ENCODE data around the gene OIT3.
"Not testable (repeated sequence)": the region's sequence is repeated elsewhere in the genome, so short reads cannot be mapped to it uniquely, and the experiment has no call there.

The OIT3 gene

DNA sequence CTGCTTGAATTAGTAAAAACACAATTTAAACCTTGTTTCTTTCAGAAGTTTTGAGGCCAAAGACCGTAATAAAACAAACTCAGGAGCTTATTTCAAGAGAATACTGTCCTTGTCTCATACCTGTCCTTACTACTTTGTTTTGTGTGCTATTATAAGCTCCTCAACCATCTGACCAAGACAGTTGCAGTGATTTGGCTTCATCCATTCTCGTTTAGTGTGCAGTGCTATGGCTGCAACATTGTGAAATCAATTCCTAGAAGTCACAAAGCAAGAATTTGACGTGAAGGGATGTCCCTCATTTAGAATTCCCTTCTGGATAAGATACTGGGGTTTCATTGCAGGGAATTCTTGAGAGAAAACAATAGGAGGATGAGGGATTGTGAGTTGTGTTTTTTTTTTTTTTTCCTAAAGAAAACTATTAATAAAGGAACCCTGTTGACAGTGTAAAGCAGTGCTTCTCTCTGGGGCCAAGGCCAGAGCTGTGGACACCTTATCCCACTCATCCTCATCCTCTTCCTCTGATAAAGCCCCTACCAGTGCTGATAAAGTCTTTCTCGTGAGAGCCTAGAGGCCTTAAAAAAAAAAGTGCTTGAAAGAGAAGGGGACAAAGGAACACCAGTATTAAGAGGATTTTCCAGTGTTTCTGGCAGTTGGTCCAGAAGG lies at the start of gene OIT3:
Gene OIT3 (plus strand): TSS at position 604 of the 663 bp plus-strand sequence. CDS start 60 bp downstream, outside the sequence.
- DNase-seq, result no peak

DNA sequence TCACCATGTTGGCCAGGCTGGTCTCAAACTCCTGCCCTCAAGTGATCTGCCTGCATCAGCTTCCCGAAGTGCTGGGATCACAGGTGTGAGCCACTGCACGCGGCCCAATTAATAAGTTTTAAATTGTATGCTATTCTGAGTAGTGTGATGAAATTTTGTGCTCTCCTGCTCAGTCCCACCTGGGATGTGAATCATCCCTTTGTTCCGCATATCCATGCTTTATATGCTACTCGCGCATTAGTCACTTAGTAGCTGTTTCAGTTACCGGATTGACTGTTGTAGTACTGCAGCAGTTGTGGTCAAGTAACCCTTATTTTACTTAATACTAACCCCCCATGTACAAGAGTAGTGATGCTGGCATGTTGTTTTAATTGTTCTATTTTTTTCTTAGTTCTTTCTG lies 47.3 kb upstream of the OIT3 start:
- DNase-seq, result no peak

DNA sequence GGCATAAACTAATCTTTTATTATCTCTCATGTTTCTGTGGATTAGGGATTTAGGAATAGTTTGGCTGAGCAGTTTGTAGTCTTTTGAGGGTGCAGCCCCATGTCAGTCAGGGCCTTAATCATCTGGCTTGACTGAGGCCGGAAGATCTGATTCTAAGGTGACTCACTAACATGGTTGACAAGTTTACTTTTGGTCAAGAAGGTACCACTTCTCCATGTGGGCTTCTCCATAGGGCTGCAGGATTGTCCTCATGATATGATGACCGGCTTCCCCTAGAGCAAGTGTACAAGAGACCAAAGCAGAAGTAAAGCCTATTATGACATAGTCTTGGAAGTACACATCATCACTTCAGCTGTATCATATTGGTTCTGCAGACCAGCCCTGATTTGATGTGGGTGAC lies 45.9 kb upstream of the OIT3 start:
- DNase-seq, result no peak

DNA sequence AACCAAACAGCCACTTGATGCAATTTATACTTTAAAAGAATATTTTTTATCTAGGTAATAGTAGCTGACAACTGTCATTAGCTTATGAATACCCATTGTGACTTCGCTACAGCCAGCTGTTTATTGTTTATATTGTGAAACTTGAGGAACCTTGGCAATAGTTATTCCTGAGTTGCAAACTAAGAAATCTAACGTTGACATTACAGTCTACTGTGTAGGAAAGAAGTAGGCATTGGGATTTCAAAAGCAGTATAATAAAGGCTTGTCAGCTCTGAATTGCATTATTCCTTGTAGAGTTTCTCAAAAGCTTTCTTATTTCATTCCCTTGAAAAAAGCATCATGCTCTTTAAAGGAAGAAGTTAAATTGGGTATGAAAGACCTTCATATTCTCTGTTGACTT lies 42.7 kb upstream of the OIT3 start:
- DNase-seq, result no peak

DNA sequence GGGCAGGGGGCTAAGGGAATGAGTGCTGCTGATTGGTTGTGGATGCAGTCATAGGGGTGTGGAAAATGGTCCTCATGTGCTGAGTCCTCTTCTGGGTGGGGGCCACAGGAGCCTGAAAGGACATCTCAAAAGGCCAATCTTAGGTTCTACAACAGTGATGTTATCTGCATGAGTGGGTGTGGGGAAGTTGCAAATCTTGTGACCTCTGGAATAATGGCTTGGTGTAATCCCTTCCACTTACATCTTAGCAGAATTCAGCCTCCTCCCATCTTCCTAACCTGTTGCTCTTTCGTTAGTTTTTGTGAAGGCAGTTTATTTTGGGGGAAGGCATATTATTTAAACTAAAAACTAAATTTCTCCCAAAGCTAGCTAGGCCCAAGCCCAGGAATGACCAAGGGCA lies 42.0 kb upstream of the OIT3 start:
- no peak for DNase-seq

DNA sequence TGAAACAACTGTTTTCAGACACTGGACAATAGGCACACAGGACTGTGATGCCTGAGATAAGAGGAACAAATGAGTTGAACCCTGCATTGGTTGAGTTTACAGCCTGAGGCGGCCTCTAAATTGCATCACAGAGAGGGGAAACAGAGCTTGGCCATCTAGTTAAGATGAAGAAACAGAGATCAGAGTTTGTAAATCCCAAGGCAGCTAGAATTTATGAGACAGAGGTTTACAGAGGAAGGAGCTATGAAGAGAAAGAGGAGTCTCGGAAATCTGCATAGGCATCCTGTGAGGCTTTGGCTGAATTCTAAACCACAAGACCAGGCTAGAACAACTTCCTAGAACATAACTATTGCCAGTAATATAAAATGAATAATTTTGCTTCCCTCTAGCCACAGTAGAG lies 41.0 kb upstream of the OIT3 start:
- no peak for DNase-seq

DNA sequence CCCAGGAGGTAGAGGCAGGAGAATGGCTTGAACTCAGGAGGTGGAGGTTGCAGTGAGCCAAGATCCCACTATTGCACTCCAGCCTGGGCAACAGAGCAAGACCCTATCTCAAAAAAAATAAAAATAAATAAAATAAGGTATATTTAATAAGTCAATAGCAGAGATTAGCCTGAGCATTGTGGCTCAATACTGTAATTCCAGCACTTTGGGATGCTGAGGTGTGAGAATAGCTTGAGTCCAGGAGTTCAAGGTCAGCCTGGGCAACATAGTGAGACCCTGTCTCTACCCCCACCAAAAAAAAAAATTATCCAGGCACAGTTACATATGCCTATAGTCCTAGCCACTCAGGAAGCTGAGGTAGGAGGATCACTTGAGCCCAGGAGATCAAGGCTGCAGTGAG lies 38.4 kb upstream of the OIT3 start:
- no peak for DNase-seq

DNA sequence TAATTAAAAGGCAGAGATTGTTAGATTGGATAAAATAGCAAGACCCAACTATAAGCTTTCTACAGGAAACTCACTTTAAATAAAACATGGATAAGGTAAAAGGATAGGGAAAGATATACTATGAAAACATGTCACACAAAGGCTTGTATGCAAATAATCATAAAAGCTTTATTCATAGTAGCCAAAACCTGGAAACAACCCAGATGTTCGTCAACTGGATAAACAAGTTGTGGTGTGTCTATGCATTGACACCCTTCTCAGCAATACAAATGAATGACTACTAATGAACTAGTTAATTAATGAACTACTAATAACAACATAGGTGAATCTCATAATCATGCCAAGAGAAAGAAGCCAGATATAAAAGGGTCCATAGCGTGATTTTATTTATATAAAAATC lies 37.7 kb upstream of the OIT3 start:
- no peak for DNase-seq

DNA sequence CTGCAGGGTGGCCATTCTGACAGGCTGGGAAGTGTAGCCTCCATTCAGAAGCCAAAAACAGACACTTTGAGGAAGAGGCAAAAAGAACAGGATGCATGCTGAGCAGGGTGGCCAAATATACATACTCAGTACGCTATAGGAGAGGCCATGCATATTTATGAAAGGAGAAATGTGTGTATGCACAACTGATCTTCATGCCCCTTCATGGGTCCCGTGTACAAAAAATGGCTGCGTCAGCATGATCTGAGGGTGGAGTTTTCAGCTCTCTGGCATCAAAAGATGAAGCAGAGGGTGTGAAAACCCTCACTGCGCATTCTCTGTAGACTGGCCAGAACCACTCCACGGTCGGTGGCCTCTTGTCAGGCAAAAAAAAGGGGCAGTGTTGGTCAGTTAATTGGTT lies 35.5 kb upstream of the OIT3 start:
- DNase-seq, result no peak

DNA sequence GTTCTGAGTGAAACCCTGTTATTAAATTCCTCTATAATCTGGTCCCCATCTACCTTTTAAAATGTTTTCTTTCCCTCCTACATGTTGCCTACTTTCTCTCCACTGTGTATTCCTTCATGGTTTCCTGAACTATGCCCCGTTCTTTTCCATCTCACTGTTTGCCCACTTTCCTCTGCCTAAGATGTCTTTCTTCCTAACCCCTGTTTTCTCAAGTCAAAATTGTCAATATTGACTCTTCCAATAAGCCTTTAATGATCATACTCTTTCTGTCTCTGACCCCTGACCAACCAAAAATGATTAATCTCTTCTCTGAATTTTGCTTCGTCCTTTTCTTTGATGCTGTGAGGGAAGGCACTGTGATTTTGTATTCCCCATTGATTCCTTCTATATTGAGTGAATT lies 30.6 kb upstream of the OIT3 start:
- no peak for DNase-seq

DNA sequence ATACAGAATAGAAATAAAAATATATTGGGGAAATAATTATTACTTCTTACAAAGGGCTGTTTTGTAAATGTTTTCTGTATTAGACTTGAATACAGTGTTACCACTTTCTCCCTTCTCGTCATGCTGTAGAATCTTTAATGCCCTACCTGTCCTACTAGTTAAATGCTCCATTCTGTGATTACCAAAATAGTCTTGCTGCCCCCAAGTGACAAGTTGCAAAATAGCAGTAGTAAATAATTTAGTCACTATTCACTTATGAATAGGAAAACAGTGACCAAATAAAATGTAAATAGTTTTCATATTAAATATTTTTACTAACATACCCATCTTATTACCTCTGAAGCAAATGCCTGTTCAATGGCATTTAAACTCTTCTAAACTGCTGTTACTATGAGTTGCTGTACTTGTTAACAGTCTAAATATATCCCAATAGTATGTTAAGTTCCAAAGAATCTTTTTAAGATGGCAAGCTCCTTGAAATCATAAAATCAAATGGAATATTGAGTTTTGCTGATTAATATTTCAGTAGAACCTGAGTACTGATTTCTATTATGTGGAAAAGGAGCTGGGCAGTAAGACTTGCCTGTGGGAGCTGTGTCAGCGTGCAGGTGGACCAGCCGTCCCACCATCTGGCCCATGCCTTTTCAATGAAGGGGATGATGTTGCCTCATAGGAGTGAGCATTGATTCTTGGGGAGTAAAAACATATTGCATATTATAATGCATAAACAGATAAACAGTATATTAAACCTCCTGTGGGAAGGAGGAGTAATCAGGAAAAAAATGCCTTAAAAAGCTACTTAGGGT lies 18.1 kb upstream of the OIT3 start:
- no peak for DNase-seq

DNA sequence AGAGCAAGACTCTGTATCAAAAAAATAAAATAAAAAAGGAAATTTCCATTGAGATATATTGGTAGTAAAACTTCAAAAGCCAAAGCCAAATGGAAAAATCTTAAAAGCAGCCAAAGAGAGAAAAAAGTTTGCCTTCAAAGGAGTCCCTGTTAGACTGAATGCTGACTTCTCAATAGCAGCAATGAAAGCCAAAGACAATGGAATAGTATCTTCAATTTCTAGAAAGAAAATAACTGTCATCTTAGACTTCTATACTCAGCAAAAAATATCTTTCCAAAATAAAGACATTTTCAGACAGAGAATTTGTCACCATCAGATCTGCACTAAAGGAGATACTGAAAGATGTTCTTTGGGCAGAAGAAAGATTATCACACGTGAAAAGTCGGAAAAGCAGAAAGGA lies 14.3 kb upstream of the OIT3 start:
- DNase-seq, result no peak

DNA sequence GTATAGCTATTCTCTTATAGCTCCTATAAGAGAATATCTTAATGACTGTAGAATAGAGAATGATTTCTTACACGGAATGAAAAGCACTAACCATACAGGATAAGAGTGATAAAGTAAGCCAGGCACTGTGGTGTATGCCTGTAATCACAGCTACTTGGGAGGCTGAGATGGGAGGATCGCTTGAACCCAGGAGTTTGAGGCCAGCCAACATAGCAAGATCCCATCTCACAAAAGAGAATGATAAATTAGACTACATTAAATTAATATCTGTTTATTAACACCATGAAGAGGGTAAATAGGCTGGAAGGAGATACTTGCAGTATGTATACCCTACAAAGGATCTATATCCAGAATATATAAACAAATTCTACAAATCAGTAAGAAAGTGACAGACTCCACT lies 12.2 kb upstream of the OIT3 start:
- no peak for DNase-seq

DNA sequence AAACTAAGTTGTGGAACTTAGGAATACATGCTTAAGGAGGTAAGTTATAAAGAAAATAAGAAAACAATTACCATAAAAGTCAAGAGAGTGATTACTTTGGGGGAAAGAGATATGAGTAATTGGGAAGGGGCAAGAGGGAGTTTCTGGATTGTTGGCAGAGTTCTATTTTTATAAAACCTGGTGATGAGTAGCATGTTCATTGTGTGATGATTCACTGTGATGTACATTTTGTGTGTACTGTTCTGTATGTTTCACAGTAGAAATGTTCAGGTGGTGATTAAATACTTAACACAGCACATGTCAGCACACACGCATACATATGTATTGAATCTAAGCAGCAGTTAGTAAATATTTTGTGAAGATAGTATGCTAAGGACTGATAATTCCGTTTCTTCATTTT lies 9.7 kb upstream of the OIT3 start:
- no peak for DNase-seq

DNA sequence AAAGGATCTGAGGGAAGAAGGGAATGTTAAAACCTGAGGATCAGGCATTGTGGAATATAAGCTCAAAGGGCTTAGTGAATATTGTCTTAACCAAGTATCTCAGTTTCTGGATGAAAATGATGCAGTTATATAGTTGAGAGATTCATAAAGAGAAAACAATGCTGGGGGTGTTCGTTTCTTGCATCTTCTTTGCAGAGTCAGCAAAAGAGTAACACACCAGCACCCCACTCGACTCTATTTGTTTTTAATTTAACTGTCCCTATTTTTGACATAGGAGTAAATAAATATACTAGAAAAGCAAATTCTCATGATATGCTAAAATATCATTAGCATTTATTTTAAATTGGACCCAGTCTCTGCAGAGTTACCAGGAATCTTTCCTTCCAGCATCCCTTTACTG lies 7.6 kb upstream of the OIT3 start:
- DNase-seq, result no peak

DNA sequence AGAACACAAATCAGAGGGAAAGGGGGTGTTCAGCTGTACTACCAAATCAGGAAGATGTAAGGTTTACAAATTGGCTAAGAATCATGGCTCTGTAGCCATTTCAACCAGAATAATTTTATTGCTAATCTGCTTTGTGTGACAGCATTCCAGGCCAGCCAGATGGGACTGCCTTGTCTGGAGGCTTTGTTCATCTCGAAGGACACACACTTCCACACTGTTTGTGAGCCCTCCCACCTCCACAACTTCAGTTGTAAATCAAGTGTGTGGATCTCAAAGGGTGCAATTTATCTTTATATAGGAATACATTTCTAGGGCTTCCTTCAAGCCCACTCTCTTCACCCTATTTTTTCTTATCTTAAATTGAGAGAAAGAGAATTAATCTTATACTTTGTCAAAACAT lies 6.9 kb upstream of the OIT3 start:
- DNase-seq, result no peak

DNA sequence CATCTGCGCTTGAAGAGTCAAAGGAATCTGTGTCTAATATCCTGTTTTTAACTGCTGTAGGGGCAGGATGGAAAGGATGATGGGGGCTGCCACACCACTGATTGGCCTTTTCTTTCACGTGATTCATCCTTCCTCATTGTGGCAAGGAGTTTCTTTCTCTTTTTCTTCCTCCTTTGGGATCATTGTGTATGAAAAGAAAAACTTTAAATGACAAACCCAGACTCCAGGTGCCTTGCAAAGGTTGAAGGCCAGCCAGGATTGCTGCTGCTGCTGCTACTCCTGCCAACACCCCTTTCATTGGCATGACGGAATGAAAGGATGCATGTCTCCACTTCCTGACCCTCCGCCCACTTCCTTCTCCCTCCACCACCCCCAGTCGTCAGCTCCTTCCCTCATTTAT lies 6.5 kb upstream of the OIT3 start:
- no peak for DNase-seq

DNA sequence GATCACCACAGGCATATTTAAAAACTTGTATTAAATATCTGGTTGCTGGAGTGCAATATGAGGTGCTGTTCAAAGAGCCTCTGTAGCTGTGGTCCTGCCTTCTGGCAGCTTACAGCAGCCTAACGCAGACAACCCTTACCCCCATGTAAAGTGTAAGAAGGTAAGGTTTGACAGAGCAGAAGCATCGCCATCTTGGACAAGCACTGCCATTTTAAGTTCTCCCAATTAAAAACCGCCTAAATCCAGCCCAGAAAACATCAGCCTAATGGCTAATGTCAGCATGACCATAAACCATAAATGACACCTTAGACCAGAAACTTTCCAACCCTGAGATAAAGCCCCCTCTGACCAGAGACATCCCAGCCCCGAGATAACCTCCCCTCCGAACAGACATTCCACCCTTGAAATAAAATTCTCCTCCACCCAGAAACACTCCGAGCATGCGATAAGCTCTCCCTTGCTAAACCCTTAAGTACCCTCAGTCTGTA lies 5.3 kb upstream of the OIT3 start:
- no peak for DNase-seq

DNA sequence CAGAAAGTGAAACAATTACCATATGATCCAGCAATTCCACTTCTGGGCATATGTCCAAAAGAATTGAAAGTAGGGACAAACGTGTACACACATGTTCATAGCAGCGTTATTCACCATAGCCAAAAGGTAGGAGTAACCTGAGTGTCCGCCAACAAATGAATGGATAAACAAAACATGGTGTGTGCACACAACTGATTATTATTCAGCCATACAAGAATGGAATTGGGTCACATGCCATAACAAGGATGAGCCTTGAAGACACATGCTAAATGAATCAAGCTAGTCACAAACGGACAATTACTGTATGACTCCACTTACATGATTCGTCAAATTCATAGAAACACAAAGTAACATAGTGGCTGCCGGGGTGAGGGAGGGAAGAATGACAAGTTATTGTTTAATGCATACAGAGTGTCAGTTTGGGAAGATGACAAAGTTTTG lies 4.1 kb upstream of the OIT3 start:
- DNase-seq, result no peak

DNA sequence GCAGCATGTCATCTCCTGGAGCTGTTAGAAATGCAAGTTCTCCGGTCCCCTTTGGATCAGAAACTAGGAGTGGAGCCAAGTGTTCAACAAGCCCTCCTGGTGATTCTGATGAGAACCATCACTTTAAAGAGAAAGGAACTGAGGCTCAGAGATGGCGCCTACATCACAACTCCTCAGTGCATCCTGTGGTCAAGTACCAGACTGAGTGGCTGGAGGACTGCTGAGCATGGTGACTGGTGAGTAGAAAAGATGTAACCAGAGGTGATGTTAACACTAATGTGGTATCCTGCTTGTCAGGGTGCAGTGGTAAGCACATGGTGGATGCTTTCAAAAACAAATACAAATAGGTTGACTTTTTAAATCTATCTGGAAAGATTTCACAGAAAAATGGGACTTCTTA lies 3.5 kb upstream of the OIT3 start:
- DNase-seq, result no peak

DNA sequence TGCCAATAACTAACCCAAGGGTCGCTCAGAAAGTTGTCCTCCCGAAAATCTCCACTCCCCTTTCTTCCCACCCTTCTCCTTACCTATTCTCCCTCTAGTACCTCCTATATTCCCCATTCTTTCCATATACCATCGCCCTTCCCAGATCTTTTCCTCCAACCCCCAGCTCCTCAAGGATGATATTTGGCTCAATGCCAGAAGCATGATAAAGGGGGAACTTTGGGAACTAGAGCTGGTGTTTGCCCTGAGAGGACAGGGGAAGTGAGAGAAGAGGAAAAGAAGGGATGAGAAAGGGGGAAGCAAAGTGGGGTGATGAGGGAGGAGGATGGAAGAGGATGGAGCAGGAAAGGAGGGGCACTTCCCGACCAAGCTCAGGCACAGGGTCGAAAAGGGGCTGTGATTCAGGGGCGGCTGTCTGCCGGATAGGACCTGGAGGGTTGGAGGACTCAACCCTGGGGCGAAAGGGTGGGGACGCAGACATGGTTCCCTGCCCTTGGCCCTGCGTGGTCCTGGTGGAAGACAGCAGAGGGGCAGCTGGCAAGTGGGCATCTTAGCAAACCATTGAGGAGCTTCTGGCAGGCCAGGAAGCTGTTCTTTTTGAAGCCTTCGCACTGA lies 1.8 kb downstream of the OIT3 start:
- DNase-seq, result no peak

DNA sequence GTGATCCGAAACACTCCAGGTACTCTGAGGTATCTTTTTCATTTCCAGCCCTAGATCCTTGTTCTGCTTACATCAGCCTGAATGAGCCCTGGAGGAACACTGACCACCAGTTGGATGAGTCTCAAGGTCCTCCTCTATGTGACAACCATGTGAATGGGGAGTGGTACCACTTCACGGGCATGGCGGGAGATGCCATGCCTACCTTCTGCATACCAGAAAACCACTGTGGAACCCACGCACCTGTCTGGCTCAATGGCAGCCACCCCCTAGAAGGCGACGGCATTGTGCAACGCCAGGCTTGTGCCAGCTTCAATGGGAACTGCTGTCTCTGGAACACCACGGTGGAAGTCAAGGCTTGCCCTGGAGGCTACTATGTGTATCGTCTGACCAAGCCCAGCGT lies 5.1 kb downstream of the OIT3 start:
- no peak for DNase-seq

DNA sequence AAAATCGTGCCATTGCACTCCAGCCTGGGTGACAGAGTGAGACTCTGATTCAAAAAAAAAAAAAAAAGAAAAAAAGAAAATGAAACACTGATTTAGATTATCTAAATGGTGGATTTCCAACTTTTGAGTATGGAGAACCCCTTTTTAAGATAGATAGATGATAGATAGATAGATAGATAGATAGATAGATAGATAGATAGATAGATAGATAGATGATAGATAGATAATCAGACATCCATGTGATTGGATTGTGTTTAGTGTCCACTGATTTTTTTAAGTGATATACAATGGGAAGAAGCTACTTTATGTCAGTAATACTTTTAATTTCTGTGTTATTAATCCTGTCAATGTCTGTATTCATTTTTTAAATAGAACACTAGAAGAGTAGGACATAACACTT lies 6.0 kb downstream of the OIT3 start:
- no peak for DNase-seq

DNA sequence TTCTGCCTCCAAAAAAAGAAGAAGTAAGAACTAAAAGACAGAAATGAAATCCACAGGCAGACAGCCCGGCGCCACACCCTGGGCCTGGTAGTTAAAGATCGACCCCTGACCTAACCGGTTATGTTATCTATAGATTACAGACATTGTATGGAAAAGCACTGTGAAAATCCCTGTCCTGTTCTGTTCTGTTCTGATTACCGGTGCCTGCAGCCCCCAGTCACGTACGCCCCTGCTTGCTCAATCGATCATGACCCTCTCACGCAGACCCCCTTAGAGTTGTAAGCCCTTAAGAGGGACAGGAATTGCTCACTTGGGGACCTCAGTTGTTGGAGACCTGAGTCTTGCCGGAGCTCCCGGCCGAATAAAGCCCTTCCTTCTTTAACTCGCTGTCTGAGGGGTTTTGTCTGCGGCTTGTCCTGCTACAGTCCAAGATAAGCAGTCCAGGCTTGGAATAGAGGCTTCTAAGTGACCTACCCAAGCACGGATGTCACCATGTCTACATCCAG lies 10.5 kb downstream of the OIT3 start:
- DNase-seq, result not testable (repeated sequence)
